SK-N-SH (cell line): ENCODE results near the gene NBPF1. TPM values are rescaled to one million over a fixed set of nuclear protein-coding genes. Genes with fewer than 3 reads are reported as not detected.
"Not testable (repeated sequence)": the region's sequence is repeated elsewhere in the genome, so short reads cannot be mapped to it uniquely, and the experiment has no call there.

Experiments used
- CTCF ChIA-PET: fragments of 300-600, 350-600 bp; formaldehyde crosslinking; extraction: SDS; loops from one replicate; lab custom pipeline; 2021; lab: Yijun Ruan, JAX
- POLR2A ChIA-PET: fragments of 350-600 bp; sonication (Branson Sonifier 250); formaldehyde crosslinking; extraction: SDS; loops from one replicate; lab custom pipeline; 2020; ENCODE audit warnings: antibody characterized with exemption, inconsistent platforms; lab: Yijun Ruan, JAX
- DNase-seq: peaks from one replicate; pipeline ENCODE4 v3.0.0; 2012
- H2AFZ ChIP-seq: fragments of 200-600 bp; sonication (generic); 2 replicates; pipeline ENCODE4 v1.8.1; 2016; ENCODE audit warnings: antibody characterized with exemption, mild to moderate bottlenecking, low read depth
- H3F3A ChIP-seq: fragments of 200-600 bp; sonication (generic); replicated peaks from 2 replicates; pipeline ENCODE3; 2016; ENCODE audit warnings: antibody characterized with exemption, mild to moderate bottlenecking; ENCODE audit not compliant: insufficient read depth
- H3K27ac ChIP-seq, 2 experiments: fragments of 200-500 bp in 1 of 2; fragments of 200-600 bp in 1 of 2; sonication (Bioruptor generic) in 1 of 2; sonication (generic), shearing (Covaris generic) in 1 of 2; 2 replicates each; pipeline versions ENCODE4 v1.5.1 to v1.6.1; 2014 to 2016; ENCODE audit warnings: low read depth in 2 of 2, inconsistent platforms in 1 of 2, low read length in 1 of 2, mild to moderate bottlenecking in 1 of 2, mixed read lengths in 1 of 2
- H3K27me3 ChIP-seq: fragments of 200-600 bp; sonication (generic), shearing (Covaris generic); 2 replicates; pipeline ENCODE4 v1.6.1; 2016; ENCODE audit warnings: mixed run types; ENCODE audit not compliant: insufficient read depth
- H3K36me3 ChIP-seq, 2 experiments: fragments of 200-500 bp in 1 of 2; fragments of 200-600 bp in 1 of 2; sonication (Bioruptor generic) in 1 of 2; sonication (generic) in 1 of 2; replicated peaks in 1 of 2; 2 replicates each; pipeline versions ENCODE3 to v1.5.1; 2014 to 2016; ENCODE audit warnings: low read length in 1 of 2, mild to moderate bottlenecking in 1 of 2; ENCODE audit not compliant: insufficient read depth in 2 of 2, control insufficient read depth in 1 of 2
- H3K4me1 ChIP-seq, 2 experiments: fragments of 200-500 bp in 1 of 2; fragments of 200-600 bp in 1 of 2; sonication (Bioruptor generic) in 1 of 2; sonication (generic), shearing (Covaris generic) in 1 of 2; 2 replicates each; pipeline versions ENCODE4 v1.5.1 to v1.6.1; 2014 to 2016; ENCODE audit warnings: low read depth in 1 of 2, low read length in 1 of 2, mixed run types in 1 of 2; ENCODE audit not compliant: insufficient read depth in 2 of 2, control insufficient read depth in 1 of 2
- H3K4me2 ChIP-seq: fragments of 200-600 bp; sonication (generic), shearing (Covaris generic); 2 replicates; pipeline ENCODE4 v1.6.1; 2017; ENCODE audit warnings: mixed run types
- H3K4me3 ChIP-seq, 2 experiments: fragments of 200-500 bp in 1 of 2; fragments of 200-600 bp in 1 of 2; sonication (Bioruptor generic) in 1 of 2; sonication (generic), shearing (Covaris generic) in 1 of 2; 2 replicates each; pipeline versions ENCODE4 v1.5.1 to v1.8.1; 2014 to 2016; ENCODE audit warnings: low read depth in 2 of 2, inconsistent platforms in 1 of 2, low read length in 1 of 2, mild to moderate bottlenecking in 1 of 2, mixed read lengths in 1 of 2, moderate library complexity in 1 of 2
- H3K79me2 ChIP-seq: fragments of 200-600 bp; sonication (generic); 2 replicates; pipeline ENCODE4 v1.8.1; 2017; ENCODE audit warnings: mild to moderate bottlenecking; ENCODE audit not compliant: insufficient read depth
- H3K9ac ChIP-seq: fragments of 200-600 bp; sonication (generic); 2 replicates; pipeline ENCODE4 v1.6.1; 2017; ENCODE audit warnings: mixed run types
- H3K9me2 ChIP-seq: fragments of 200-600 bp; sonication (generic); 2 replicates; pipeline ENCODE4 v1.6.1; 2017; ENCODE audit warnings: mixed run types
- H3K9me3 ChIP-seq: fragments of 200-600 bp; sonication (generic); 2 replicates; pipeline ENCODE4 v1.6.1; 2017; ENCODE audit warnings: mixed run types, mild to moderate bottlenecking, moderate library complexity
- H4K20me1 ChIP-seq: fragments of 200-600 bp; sonication (generic); 2 replicates; pipeline ENCODE4 v1.6.1; 2017; ENCODE audit warnings: mild to moderate bottlenecking, mixed run types; ENCODE audit not compliant: insufficient read depth
- CHD2 ChIP-seq: fragments of 150-350 bp; IDR thresholded peaks from 2 replicates; pipeline ENCODE4 v1.6.1; 2018; ENCODE audit warnings: low read length; ENCODE audit not compliant: partially characterized antibody
- FOXJ3 ChIP-seq: sonication (generic); formaldehyde crosslinking; IDR thresholded peaks from 2 replicates; pipeline ENCODE4 v1.5.1; 2020; ENCODE audit warnings: mild to moderate bottlenecking, missing genetic modification reagents
- NFIC ChIP-seq: IDR thresholded peaks from 2 replicates; pipeline ENCODE4 v1.4.0; 2012; ENCODE audit warnings: borderline replicate concordance
- SIN3A ChIP-seq: IDR thresholded peaks from 2 replicates; pipeline ENCODE4 v1.6.1; 2012; ENCODE audit warnings: low read depth, mild to moderate bottlenecking, low read length, moderate library complexity, borderline replicate concordance
- SMC3 ChIP-seq: IDR thresholded peaks from 2 replicates; pipeline ENCODE4 v1.6.1; 2012; ENCODE audit warnings: low read depth, low read length, improper control_type of control experiment
- WGBS: methylation state at CpG from one replicate; pipeline ENCODE4 v1.1.6; 2017; ENCODE audit warnings: low lambda C conversion rate; 5-methylcytosine and 5-hydroxymethylcytosine counted together
- polyA plus RNA-seq, 3 experiments: library from polyadenylated mRNA; depleted of rRNA; stranded (reverse); fragments of >200 nt; gene quantifications; 2 replicates each; pipeline ENCODE4 v1.2.3, GENCODE V29; 2012
- TF ChIP-seq, protein P1 (sequence below): IDR thresholded peaks from 2 replicates; pipeline ENCODE4 v1.4.0; 2012; ENCODE audit warnings: low read depth, borderline replicate concordance
- TF ChIP-seq, protein P2 (sequence below): IDR thresholded peaks from 2 replicates; pipeline ENCODE4; 2012

NBPF1 gene
- polyA plus RNA-seq, 1 of the 3 experiments (the other 2 are of a cell fraction), result 29.8 TPM

DNA sequence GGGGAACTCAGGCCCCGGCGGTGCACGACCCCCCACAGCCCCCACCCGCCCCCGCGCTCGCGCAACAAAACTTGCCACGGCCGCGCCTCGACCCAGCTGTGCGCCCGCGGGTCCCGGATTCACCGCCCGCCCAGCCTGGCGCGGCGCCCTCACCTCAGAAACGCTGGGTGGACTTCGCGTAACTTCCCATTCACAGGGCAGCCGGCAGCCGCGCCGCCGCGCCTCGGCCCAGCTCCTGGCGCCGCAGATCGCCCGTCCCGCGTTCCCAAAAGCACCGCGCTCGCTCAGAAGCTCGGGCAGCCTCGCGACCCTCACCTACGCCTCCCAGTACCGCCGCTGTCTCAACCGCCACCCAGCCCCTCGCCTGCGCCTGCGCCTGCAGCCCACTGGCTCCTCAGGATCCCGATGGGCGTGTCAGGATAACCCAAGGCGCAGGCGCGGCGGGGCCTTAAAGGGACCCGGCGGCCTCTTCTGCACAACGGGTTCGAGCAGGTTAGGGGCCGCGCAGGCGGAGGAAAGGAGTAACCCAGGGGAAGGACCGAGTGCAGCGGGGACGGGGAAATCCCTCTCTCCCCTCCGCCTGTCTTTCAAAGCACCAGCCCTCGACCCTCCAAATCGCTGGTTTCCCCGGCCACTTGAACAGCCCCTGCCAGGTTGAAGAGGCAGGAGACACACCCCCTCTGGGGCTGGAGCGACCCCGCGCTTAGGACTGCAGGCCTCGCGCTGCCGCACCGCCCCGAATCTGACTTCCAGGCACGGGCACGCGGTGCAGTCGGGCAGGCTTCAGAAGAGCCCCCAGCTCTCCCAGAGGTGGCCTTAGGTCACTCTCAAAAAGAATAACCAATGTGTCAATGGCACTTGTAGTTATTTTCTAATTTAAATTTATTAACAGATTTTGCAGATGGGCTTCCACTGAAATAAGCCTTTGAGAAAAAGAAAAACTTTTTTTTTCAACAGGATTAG is at the start of gene NBPF1 (continued):
- no peak for TF ChIP-seq NFIC
- peak; percentile 77 for TF ChIP-seq CHD2
- no peak for TF ChIP-seq FOXJ3 (CRISPR knock-in tag)
- TF ChIP-seq, protein P1, sequence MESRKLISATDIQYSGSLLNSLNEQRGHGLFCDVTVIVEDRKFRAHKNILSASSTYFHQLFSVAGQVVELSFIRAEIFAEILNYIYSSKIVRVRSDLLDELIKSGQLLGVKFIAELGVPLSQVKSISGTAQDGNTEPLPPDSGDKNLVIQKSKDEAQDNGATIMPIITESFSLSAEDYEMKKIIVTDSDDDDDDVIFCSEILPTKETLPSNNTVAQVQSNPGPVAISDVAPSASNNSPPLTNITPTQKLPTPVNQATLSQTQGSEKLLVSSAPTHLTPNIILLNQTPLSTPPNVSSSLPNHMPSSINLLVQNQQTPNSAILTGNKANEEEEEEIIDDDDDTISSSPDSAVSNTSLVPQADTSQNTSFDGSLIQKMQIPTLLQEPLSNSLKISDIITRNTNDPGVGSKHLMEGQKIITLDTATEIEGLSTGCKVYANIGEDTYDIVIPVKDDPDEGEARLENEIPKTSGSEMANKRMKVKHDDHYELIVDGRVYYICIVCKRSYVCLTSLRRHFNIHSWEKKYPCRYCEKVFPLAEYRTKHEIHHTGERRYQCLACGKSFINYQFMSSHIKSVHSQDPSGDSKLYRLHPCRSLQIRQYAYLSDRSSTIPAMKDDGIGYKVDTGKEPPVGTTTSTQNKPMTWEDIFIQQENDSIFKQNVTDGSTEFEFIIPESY, result no peak
- peak; percentile 96 for TF ChIP-seq SIN3A
- TF ChIP-seq, protein P2, sequence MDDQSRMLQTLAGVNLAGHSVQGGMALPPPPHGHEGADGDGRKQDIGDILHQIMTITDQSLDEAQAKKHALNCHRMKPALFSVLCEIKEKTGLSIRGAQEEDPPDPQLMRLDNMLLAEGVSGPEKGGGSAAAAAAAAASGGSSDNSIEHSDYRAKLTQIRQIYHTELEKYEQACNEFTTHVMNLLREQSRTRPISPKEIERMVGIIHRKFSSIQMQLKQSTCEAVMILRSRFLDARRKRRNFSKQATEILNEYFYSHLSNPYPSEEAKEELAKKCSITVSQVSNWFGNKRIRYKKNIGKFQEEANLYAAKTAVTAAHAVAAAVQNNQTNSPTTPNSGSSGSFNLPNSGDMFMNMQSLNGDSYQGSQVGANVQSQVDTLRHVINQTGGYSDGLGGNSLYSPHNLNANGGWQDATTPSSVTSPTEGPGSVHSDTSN, result no peak
- no peak for TF ChIP-seq SMC3

DNA sequence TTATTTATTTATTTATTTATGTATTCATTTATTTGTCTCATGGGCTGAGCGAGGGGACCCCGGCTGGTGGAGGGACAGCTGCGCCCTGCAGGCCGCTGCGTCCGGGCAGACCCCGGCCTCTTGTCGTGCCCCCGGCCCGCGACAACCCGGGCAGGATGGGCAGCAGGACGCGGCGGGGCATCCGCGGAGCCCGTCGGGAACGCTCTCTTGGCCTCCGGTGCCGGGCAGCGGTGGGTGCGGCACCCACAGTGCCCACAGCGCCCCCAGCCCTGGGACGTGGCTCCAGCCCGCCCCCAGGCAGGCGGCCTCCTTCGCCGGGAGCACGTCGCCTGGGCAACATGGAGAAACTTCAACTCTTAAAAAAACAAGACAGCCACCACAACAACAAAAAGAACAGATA is 44.9 kb upstream of the NBPF1 start:
- CTCF ChIA-PET, H3K4me3 ChIP-seq, H3K9me3 ChIP-seq, H3F3A ChIP-seq, DNase-seq, H3K4me2 ChIP-seq, H3K36me3 ChIP-seq, H3K9me2 ChIP-seq, H3K9ac ChIP-seq, H3K27me3 ChIP-seq, H3K27ac ChIP-seq, POLR2A ChIA-PET, H3K79me2 ChIP-seq, H2AFZ ChIP-seq, H4K20me1 ChIP-seq, H3K4me1 ChIP-seq: not testable (repeated sequence)
- 87% methylated on average over 17 of the region's 32 CpGs for WGBS

DNA sequence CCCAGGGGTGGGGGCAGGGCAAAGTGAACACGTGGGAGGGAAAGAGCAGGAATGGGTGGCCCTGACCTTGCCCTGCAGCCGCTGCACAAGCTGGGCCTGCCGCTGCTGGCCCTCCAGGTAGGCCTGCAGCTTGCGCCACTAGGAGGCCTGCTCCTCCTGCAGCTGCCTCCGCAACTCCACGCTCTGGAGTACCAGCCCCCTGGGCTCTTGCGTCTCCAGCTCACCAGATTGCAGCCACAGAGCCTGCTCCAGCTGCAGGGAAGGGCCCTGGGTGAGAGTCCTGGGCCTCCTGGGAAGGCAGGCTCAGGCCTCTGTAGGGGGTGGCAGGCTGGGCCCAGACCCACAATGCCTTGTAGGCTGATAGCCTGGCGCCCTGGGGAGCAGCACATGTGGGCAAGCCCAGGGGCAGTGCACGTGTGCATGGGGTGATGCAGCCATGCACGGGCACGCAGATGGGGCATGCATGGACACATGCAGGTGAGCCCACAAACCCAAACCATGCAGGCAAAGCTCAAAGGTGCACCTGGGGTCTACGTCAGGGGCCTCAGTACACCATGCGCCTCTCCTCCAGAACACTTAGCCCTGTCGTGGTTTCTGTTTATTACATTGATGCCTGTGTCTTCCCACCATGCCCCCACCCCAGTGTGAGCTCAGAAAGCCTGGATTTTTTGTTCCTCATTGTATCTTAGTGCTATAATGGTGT is 43.8 kb upstream of the NBPF1 start:
- WGBS, result no CpG with 5 or more reads among the region's 14 CpGs
- DNase-seq, H3K36me3 ChIP-seq: not testable (repeated sequence)

DNA sequence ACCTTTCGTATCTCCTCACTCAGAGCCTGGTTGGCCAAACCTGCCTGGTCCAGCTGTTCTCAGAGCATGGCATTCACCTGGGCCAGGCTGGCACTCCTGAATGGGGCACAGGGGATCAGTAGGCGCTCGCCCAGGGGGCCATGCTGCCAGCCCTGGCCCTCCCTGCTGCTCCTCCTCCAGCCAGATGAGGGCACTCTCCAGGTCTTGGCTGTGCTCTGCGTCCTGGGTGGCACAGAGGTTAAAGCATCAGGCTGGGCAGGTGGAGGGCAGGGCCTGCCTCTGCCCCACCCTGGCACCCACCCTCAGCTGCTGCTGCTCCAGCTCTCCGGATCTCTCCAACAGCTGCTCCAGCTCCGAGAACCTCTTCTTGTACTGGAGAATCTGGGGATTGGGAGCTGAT is 43.2 kb upstream of the NBPF1 start:
- H2AFZ ChIP-seq, H3K4me3 ChIP-seq, H3K27me3 ChIP-seq, H4K20me1 ChIP-seq, POLR2A ChIA-PET, H3K27ac ChIP-seq, H3K4me1 ChIP-seq, DNase-seq, H3K9me2 ChIP-seq, H3K9ac ChIP-seq, H3K36me3 ChIP-seq, CTCF ChIA-PET, H3K9me3 ChIP-seq, H3K4me2 ChIP-seq, H3K79me2 ChIP-seq, H3F3A ChIP-seq: not testable (repeated sequence)
- WGBS, result no CpG with 5 or more reads among the region's 6 CpGs

More for the DNA sequence above, 43.8 kb upstream of the NBPF1 start:
- H3K4me3 ChIP-seq, H3K9ac ChIP-seq, H3K79me2 ChIP-seq, H3K9me2 ChIP-seq, H3K4me2 ChIP-seq, H3K27ac ChIP-seq, H3K27me3 ChIP-seq, CTCF ChIA-PET, H3K4me1 ChIP-seq, POLR2A ChIA-PET, H4K20me1 ChIP-seq, H3F3A ChIP-seq, H2AFZ ChIP-seq, H3K9me3 ChIP-seq: not testable (repeated sequence)
